ENCODE data around the gene SFTPA2.
A peak's percentile ranks its signal among the peaks of the same experiment; 100 is the strongest.
"Not testable (repeated sequence)": the region's sequence is repeated elsewhere in the genome, so short reads cannot be mapped to it uniquely, and the experiment has no call there.

The SFTPA2 gene

DNA sequence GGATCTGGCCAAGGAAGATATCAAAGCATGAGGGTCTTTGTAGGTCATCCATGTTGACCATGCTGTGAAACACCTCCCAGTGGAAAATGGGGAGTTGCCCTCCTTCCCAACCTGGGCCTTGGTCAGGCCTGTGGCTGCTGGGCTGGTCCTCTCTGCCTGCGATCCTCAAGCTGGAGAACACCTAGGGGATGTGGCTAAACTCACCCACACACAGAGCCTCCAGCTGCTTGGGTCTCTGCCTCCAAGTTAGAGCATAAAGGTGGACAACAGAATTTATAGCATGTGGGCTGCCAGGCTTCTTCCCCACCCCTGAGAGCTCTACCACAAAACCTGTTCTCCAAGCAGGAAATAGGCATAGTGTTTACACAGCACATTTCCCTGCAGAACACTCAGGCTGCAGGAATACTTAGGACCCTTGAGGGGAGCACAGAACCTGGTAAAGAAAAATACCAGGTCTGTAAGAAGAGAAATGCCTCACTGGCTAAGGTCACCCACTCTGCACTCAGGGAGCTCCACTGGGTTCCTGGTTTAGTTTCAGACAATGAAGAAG is at the start of gene SFTPA2:
SFTPA2 (minus strand) TSS at position 248 of the 550 bp plus-strand sequence. CDS start 924 bp downstream, outside the sequence.
- DNase-seq, result no peak

DNA sequence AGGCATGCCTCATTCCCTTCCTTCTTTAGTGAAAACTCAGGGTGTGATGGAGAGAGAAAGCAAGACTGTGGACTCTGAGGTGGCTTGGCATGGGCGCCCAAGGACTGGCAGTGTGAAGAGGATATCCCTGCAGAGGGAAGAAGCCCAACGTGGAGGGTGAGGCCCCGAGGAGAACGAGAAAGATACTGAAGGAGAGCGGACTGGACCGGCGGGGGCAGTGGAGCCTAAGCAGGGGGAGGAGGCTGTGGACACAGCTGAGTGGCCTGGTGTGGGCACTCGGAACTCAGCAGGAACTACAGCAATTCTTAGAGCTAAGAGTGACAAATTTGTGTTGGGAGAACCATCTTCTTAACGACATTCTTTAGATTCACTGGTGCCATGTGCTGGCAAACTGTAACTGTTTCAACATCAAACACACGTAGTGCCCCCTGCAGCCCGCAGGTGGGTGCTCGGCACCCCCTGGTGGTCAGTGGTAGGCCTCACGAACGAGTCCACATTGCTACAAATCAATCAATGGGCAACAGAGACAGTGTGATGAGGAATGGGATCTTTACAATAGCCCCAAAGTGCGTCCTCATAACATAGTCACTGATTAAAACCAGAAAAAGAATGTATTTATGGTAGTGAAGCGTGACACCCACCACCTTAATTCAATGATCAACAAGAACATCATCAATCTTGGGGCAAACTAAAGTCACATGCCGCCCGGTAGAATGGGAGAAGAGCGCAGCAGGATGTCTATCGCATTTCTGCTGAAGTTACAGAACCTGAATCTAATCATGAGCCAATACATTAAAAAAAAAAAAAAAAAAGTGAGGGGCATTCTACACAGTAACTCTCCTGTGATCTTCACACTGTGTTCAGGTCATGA is 48.5 kb upstream of the SFTPA2 start:
- DNase-seq, result no peak

- no peak for DNase-seq
Observed at GRCh38 chr10:79605308-79605707, 45.1 kb upstream of the SFTPA2 start.

GRCh38 chr10:79604294-79604693 is 44.1 kb upstream of the SFTPA2 start:
- DNase-seq, result no peak

DNA sequence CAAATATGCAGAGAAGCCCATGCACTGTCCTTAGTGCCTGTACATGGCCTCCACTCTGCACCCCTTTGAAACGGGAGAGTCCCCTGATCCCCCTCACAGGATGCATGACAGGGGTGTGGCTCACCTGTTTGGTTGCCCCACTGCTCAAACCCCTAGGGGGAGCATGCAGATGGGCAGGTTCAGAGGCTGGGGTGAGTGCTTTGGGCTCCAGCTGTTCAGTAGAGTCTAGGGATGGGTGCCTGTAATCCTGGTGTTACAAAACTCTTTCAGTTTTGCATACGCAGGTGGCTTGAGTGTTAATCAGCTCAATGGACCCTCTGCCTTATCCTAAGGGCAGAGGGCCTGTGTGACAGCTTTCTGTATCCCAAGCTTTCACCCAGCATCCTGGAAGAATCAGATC is 42.7 kb upstream of the SFTPA2 start:
- no peak for DNase-seq

- DNase-seq, result no peak
Observed at GRCh38 chr10:79601939-79602338, 41.7 kb upstream of the SFTPA2 start.

DNA sequence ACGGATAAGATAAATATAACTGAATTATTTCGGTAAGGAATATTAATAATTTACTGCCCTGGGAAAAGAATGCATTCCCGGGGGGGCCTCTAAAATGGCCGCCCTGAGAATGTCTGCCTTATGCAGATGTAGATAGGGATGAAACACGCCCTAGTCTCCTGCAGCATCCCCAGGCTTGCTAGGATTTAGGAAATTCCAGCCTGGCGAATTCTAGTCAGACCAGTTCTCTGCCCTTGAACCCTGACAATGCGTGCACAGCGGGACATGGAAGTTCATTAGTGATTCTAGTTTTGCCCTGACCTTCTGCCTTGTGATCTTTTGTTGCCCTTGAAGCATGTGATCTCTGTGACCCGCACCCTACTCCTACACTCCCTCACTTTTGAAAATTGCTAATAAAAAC is 39.4 kb upstream of the SFTPA2 start:
- not testable (repeated sequence) for DNase-seq

- DNase-seq, result no peak
Observed at GRCh38 chr10:79595510-79595909, 35.3 kb upstream of the SFTPA2 start.

- not testable (repeated sequence) for DNase-seq
Observed at GRCh38 chr10:79594565-79594964, 34.4 kb upstream of the SFTPA2 start.

DNA sequence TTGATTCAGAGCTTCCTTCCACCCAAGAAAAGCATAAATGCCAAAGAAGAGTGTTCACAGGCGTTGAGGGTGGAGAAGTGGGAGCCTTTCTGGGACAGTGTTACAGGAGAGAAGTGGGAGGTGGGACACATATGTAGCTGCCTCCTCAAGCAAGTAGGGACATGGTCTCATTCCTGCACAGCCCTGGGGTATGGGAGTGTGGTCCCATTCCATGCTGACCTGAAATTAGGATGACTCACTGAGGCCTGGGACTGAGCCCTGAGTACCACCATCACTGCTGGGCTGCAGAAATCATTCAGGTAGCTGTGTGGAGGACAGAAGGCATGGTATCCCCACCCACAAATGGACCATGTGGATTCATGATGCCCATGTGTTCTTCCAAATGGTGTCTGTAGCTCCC is 33.2 kb upstream of the SFTPA2 start:
- no peak for DNase-seq

GRCh38 chr10:79588800-79589199 is 28.6 kb upstream of the SFTPA2 start:
- no peak for DNase-seq

DNA sequence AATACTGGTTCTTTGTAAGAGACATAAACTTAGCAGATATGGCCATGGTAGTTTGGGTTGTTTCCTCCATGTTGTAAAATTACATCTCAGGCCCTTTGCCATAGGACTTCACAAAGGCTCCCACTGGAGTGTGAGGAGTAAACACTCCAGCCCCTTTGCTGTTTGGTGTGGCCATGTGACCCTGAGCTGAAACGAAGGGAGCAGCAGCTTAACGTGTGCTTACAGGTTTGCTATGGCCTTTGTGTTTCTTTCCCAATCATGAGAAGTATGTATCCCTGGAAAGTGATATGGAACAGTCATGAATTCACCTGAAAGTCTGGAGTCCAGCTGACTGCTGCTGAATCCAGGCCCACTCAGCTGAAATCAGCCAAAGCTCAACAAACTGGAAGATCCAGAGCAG is 26.7 kb upstream of the SFTPA2 start:
- DNase-seq, result no peak

- no peak for DNase-seq
Observed at GRCh38 chr10:79585870-79586527, 25.8 kb upstream of the SFTPA2 start.

- no peak for DNase-seq
Observed at GRCh38 chr10:79583488-79584024, 23.3 kb upstream of the SFTPA2 start.

DNA sequence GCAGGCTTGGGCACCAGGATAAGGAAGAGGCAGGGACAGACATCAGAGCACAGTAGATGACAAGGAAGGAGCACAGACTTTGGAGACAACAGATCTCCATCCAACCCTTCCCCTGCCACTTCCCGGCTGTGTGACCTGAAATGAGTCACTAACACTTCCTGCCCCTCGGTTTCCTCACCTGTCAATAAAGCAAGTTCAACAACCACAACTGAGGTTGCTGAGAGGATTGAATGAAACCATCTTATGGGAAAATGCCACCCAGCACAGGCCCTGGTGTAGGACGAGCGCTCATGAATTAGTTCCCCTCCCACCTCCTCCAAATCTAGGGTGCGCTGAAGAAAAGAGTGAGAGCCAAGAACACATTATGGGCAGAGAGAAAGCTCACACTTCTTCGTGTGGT is 22.7 kb upstream of the SFTPA2 start:
- DNase-seq, result not testable (repeated sequence)

DNA sequence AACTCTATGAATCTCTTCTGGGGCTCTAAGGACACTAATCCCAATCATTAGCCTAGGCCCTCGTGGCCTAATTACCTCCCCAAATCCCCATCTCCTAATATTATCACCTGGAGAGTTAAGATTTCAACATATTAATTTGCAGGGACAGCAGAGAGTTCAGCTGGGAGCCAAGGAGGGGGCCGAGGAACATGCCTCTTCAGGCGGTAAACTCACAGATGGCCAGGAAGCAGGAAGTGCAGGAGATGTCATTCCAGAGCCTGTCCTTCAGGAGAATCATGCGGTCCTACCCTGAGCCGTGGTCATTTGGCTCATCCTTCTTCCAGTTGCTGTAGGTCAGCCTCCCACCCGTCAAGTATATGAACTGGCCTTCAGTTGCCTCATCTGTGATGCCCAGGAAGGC is 21.9 kb upstream of the SFTPA2 start:
- DNase-seq, result no peak

DNA sequence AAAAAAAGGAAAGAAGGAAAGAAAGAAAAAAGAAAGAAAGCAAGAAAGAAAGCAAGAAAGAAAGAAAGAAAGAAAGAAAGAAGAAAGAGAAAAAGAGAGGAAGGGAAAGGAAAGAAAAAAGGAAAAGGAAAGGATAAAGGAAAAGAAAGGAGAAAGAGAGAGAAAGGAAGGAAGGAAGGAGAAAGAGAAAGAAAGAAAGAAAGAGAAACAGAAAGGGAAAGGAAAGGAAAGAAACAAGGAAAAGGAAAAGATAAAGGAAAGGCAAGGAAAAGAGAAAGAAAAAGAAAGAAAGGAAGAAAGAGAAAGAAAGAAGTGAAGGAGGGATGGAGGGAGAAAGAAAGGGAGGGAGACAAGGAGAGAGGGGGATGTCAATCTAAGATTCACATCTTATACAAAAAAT is 20.8 kb upstream of the SFTPA2 start:
- no peak for DNase-seq

DNA sequence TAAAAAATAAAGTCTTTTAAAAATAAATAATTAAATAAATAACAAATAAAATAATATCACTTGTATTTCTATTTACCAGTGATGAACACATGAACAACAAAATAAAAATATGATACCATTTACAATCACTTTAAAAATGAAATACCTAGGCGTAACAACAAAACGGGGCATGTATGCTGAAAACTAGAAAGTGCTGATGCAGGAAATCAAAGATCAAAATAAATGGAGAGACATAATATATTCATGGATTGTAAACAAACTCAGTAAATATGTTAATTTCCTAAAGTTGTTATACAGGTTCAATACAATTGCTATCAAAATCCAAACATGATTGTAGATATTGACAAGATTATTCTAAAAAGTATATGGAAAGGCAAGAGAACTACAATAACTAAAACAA is 19.2 kb upstream of the SFTPA2 start:
- no peak for DNase-seq

- not testable (repeated sequence) for DNase-seq
Observed at GRCh38 chr10:79570624-79571023, 10.4 kb upstream of the SFTPA2 start.

DNA sequence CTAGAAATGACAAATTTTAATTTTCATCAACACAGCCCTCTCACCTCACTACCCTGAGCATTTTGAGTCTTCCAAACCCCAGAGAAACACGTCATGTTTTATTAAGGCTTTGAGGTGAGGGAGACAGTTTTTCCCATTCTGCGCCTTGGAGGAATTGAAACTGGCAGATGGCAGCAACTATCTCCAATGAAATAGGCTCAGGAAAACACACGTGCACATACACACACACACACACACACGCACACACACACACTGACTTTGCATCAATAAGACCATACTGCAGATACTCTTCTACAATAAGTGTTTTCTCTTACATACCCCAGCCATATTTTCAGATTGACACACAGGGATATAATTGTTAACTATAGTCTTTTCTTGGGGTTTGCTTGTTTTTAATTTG is 3.2 kb upstream of the SFTPA2 start:
- DNase-seq, result no peak

GRCh38 chr10:79562135-79562756 is 2.0 kb upstream of the SFTPA2 start:
- DNase-seq, result peak; percentile 51

- DNase-seq, result no peak
Observed at GRCh38 chr10:79561257-79561656, 1.1 kb upstream of the SFTPA2 start.

DNA sequence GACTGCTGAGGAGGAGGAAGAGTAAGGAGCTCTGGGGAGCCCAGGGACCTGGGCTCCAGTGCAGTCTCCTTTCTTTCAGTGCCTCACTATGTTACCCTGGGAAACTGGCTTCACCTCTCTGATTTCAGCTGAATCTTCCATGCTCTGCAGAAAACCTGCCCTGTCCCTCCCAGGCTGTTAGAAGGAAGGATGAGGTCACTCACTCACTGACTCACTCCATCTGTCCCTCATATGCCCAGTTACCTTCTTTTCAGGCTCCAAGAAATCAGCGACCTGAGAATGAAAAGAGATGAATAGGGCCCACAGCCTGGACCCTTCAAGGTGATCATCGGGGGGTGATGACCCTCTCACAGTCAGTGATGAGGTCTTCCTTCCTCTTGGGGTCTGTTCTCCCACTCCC is 481 bp downstream of the SFTPA2 start:
- DNase-seq, result no peak
